Right cardiac atrium (tissue), 5 donors: ENCODE data around the gene DTWD1. TPM values are rescaled to one million over a fixed set of nuclear protein-coding genes. Genes with fewer than 3 reads are reported as not detected.

Experiments used
- ATAC-seq, 2 donors: fragments of 200-7000 bp; cut with Tn5 transposase; one replicate each; pipeline versions ENCODE4 v1.8.0 to v1.9.1; 2020; ENCODE audit warnings: moderate library complexity in 2 of 2, mild to moderate bottlenecking in 1 of 2
- DNase-seq, 3 donors: peaks; one replicate each; pipeline ENCODE4 v3.0.0-alpha.2; 2020
- H3K27ac ChIP-seq: one replicate; pipeline ENCODE4 v1.5.1; 2013; ENCODE audit warnings: mild to moderate bottlenecking, low read length, control low read depth, moderate library complexity
- H3K27me3 ChIP-seq: one replicate; pipeline ENCODE4 v1.6.1; 2013; ENCODE audit not compliant: control insufficient read depth, insufficient read depth
- H3K4me1 ChIP-seq: one replicate; pipeline ENCODE4 v1.6.1; 2013; ENCODE audit warnings: low read length; ENCODE audit not compliant: control insufficient read depth, insufficient read depth
- H3K4me3 ChIP-seq: one replicate; pipeline ENCODE4 v1.5.1; 2013; ENCODE audit warnings: low read length, control low read depth
- H3K9me3 ChIP-seq: one replicate; pipeline ENCODE4 v1.6.1; 2013; ENCODE audit warnings: low read length; ENCODE audit not compliant: control insufficient read depth
- WGBS: extraction: QIAGEN DNeasy Blood & Tissue Kit; methylation state at CpG from one replicate; pipeline ENCODE4 v1.1.7; 2013; 5-methylcytosine and 5-hydroxymethylcytosine counted together
- intact Hi-C, 4 donors: fragments of 100-400 bp; cut with DNase I; formaldehyde crosslinking; loops; one replicate each; pipeline versions ENCODE4 v1.11.0 to v1.14.0; 2022 to 2023
- polyA plus RNA-seq: library from polyadenylated mRNA; stranded (reverse); fragments of 200-250 nt; gene quantifications from one replicate; pipeline ENCODE4 v1.2.3, GENCODE V29; 2013
- total RNA-seq, 4 donors: library from RNA; stranded (reverse); fragmentation: NEBNext Ultra II Directional; extraction: Animal tissue kit (Norgen Biotek cat#: 25700); gene quantifications; one replicate each; pipeline ENCODE4 v1.2.1, GENCODE V29; 2021
- donor health status: healthy with polysubstance abuse.
- donor health status: DM: no; HTN: yes; CAD: no.
- donor health status: DM: no; HTN: no; CAD: no.
- donor health status: DM: no; HTN: yes; CAD: no; lungs with severe emphysema.
- donor health status: DM: yes; HTN: yes; CAD: no.

The DTWD1 gene
- total and polyA plus RNA-seq, 5 donors: 14.0 to 31.2 (median 24.7) TPM

- Histone ChIP-seq H3K9me3 (no peaks in the 10 kb centered on the region), H3K27ac (no peak overlapping the region), H3K4me3 (peak overlapping the region; percentile 54), H3K27me3 (no peaks in the 10 kb centered on the region), H3K4me1 (no peaks in the 10 kb centered on the region)
- intact Hi-C loops: loop anchor here in 1 of 4 donors (10.0 kb wide), 1 partner anchor 275 kb away; no protein-coding TSS in a partner anchor
- WGBS: 1% methylated on average over 6 of the region's 6 CpGs
- DNase-seq: no peak
- ATAC-seq: peak; percentile 48 to 69
Measured at GRCh38 chr15:49620199-49620598, 649 bp upstream of the DTWD1 start.

- ATAC-seq (no peak), DNase-seq (no peak)
- Histone ChIP-seq H3K4me1 (no peaks in the 10 kb centered on the region), H3K27me3 (no peaks in the 10 kb centered on the region), H3K27ac (no peak overlapping the region), H3K4me3 (peak overlapping the region; percentile 51), H3K9me3 (no peaks in the 10 kb centered on the region)
- WGBS: 14% methylated on average over 8 of the region's 8 CpGs
- intact Hi-C loops: loop anchor here in 1 of 4 donors (10.0 kb wide), 1 partner anchor 273 kb away; no protein-coding TSS in a partner anchor
Measured at GRCh38 chr15:49621401-49621811, 558 bp downstream of the DTWD1 start.

- DNase-seq: no peak
- no peak for ATAC-seq
- Histone ChIP-seq H3K9me3 (no peaks in the 10 kb centered on the region), H3K4me3 (peak overlapping the region; percentile 51), H3K4me1 (no peaks in the 10 kb centered on the region), H3K27me3 (no peaks in the 10 kb centered on the region), H3K27ac (no peak overlapping the region)
- 36% methylated on average over 1 of the region's 1 CpG for WGBS
- intact Hi-C loops: loop anchor here in 1 of 4 donors (10.0 kb wide), 1 partner anchor 273 kb away; no protein-coding TSS in a partner anchor
Measured at GRCh38 chr15:49621887-49622286, 1.0 kb downstream of the DTWD1 start.

- Histone ChIP-seq H3K27me3 (no peaks in the 10 kb centered on the region), H3K4me1 (no peaks in the 10 kb centered on the region), H3K9me3 (no peaks in the 10 kb centered on the region), H3K4me3 (no peak overlapping the region), H3K27ac (no peak overlapping the region)
- intact Hi-C loops: loop anchor here in 1 of 4 donors (10.0 kb wide), 1 partner anchor 272 kb away; no protein-coding TSS in a partner anchor
- WGBS: 72% methylated on average over 3 of the region's 3 CpGs
- ATAC-seq: no peak
- no peak for DNase-seq
Measured at GRCh38 chr15:49622561-49622960, 1.7 kb downstream of the DTWD1 start.

- H3K4me3 ChIP-seq: no peak overlapping the region
- ATAC-seq (no peak), DNase-seq (no peak)
- no peaks in the 10 kb centered on the region for H3K4me1 ChIP-seq
- H3K27me3 ChIP-seq: no peaks in the 10 kb centered on the region
- no peak overlapping the region for H3K27ac ChIP-seq
- WGBS: 54% methylated on average over 2 of the region's 2 CpGs
- intact Hi-C loops: loop anchor here in 1 of 4 donors (10.0 kb wide), 1 partner anchor 271 kb away; no protein-coding TSS in a partner anchor
- H3K9me3 ChIP-seq: no peaks in the 10 kb centered on the region
Measured at GRCh38 chr15:49624056-49624455, 3.2 kb downstream of the DTWD1 start.

- H3K4me1 ChIP-seq: no peaks in the 10 kb centered on the region
- H3K27ac ChIP-seq: no peak overlapping the region
- no peaks in the 10 kb centered on the region for H3K9me3 ChIP-seq
- no peak overlapping the region for H3K4me3 ChIP-seq
- 95% methylated on average over 5 of the region's 5 CpGs for WGBS
- H3K27me3 ChIP-seq: no peaks in the 10 kb centered on the region
- DNase-seq (no peak), ATAC-seq (no peak)
- intact Hi-C loops: loop anchor here in 1 of 4 donors (10.0 kb wide), 1 partner anchor 269 kb away; no protein-coding TSS in a partner anchor
Measured at GRCh38 chr15:49625460-49626036, 4.7 kb downstream of the DTWD1 start.

- Histone ChIP-seq H3K27me3 (no peaks in the 10 kb centered on the region), H3K4me1 (no peaks in the 10 kb centered on the region), H3K4me3 (no peak overlapping the region), H3K9me3 (no peaks in the 10 kb centered on the region), H3K27ac (no peak overlapping the region)
- ATAC-seq (no peak), DNase-seq (no peak)
- intact Hi-C loops: loop anchor here in 1 of 4 donors (10.0 kb wide), 1 partner anchor 267 kb away; no protein-coding TSS in a partner anchor
- WGBS: 78% methylated on average over 1 of the region's 1 CpG
Measured at GRCh38 chr15:49627407-49627877, 6.6 kb downstream of the DTWD1 start.

GRCh38 chr15:49628379-49628778 lies 7.5 kb downstream of the DTWD1 start:
- DNase-seq: no peak
- intact Hi-C loops: loop anchor here in 1 of 4 donors (10.0 kb wide), 1 partner anchor 266 kb away; no protein-coding TSS in a partner anchor
- H3K9me3 ChIP-seq: no peaks in the 10 kb centered on the region
- no peak for ATAC-seq
- H3K27me3 ChIP-seq: no peaks in the 10 kb centered on the region
- H3K4me3 ChIP-seq: no peak overlapping the region
- 90% methylated on average over 2 of the region's 2 CpGs for WGBS
- H3K4me1 ChIP-seq: no peaks in the 10 kb centered on the region
- H3K27ac ChIP-seq: no peak overlapping the region

GRCh38 chr15:49637857-49638256 lies 17.0 kb downstream of the DTWD1 start:
- intact Hi-C loops: no loop called here
- no peaks in the 10 kb centered on the region for H3K27me3 ChIP-seq
- WGBS: 90% methylated on average over 4 of the region's 4 CpGs

GRCh38 chr15:49644364-49644794 lies 23.5 kb downstream of the DTWD1 start:
- H3K4me3 ChIP-seq: no peak overlapping the region

More at GRCh38 chr15:49637857-49638256, 17.0 kb downstream of the DTWD1 start:
- ATAC-seq (no peak), DNase-seq (no peak)
- no peaks in the 10 kb centered on the region for H3K4me1 ChIP-seq
- H3K9me3 ChIP-seq: no peaks in the 10 kb centered on the region
- no peak overlapping the region for H3K4me3 ChIP-seq
- H3K27ac ChIP-seq: no peak overlapping the region

GRCh38 chr15:49645277-49645676 lies 24.4 kb downstream of the DTWD1 start:
- Histone ChIP-seq H3K27me3 (no peaks in the 10 kb centered on the region), H3K27ac (no peak overlapping the region), H3K9me3 (peaks cover 2% of the 10 kb centered on the region), H3K4me3 (no peak overlapping the region), H3K4me1 (peaks cover 8% of the 10 kb centered on the region)
- no peak for DNase-seq
- ATAC-seq: peak in 1 of 2 donors; percentile 68
- intact Hi-C loops: no loop called here

More at GRCh38 chr15:49644364-49644794, 23.5 kb downstream of the DTWD1 start:
- Histone ChIP-seq H3K27me3 (no peaks in the 10 kb centered on the region), H3K27ac (no peak overlapping the region), H3K9me3 (peaks cover 2% of the 10 kb centered on the region), H3K4me1 (peaks cover 8% of the 10 kb centered on the region)
- DNase-seq (no peak), ATAC-seq (peak in 1 of 2 donors; percentile 50)
- intact Hi-C loops: no loop called here
- WGBS: 97% methylated on average over 1 of the region's 1 CpG
